NB4 (cell line): ENCODE measurements around the gene PIK3AP1.
"Not testable (repeated sequence)": the region's sequence is repeated elsewhere in the genome, so short reads cannot be mapped to it uniquely, and the experiment has no call there.

Experiments used
- DNase-seq: peaks from one replicate; pipeline ENCODE4 v3.0.0; 2010; ENCODE audit warnings: low read depth
- H3K4me3 ChIP-seq: one replicate; pipeline ENCODE4 v1.5.1; 2011; ENCODE audit warnings: mild to moderate bottlenecking, low read depth, low read length, moderate library complexity
- MYC ChIP-seq: IDR thresholded peaks from 2 replicates; pipeline ENCODE4 v1.6.1; 2011; ENCODE audit warnings: low read depth, low read length
- POLR2A ChIP-seq: IDR thresholded peaks from 2 replicates; pipeline ENCODE4 v1.6.1; 2011; ENCODE audit warnings: mild to moderate bottlenecking; ENCODE audit not compliant: insufficient read length; ENCODE audit errors: extremely low read depth
- TF ChIP-seq, protein P1 (sequence below): IDR thresholded peaks from 2 replicates; pipeline ENCODE4 v1.6.1; 2011; ENCODE audit warnings: low read depth, low read length
- TF ChIP-seq, protein P2 (sequence below): IDR thresholded peaks from one replicate; pipeline ENCODE4 v1.5.1; 2012; ENCODE audit warnings: low read depth, low read length

The PIK3AP1 gene

DNA sequence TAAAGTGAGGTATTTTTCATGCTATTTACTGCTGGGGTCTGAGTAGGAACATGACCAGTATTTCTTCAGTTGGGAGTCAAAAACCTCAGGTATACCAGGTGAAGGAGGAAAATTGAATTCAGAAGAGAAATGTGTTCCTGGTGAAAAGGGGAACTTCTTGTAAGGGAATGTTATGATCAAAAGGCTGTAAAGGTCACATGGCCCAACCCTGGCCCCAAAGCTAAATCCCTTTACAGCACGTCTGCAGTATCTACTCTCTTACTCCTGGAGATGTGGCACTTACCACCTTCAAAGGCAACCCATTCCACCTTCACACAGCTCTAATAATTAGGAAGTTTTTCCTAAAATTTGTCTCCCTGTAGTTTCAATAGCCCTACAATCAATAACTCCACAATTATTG, 15.2 kb downstream of the PIK3AP1 start:
- TF ChIP-seq POLR2A (no peak), MYC (no peak)
- TF ChIP-seq, protein P1, sequence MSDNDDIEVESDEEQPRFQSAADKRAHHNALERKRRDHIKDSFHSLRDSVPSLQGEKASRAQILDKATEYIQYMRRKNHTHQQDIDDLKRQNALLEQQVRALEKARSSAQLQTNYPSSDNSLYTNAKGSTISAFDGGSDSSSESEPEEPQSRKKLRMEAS = peak; percentile 75
- TF ChIP-seq, protein P2, sequence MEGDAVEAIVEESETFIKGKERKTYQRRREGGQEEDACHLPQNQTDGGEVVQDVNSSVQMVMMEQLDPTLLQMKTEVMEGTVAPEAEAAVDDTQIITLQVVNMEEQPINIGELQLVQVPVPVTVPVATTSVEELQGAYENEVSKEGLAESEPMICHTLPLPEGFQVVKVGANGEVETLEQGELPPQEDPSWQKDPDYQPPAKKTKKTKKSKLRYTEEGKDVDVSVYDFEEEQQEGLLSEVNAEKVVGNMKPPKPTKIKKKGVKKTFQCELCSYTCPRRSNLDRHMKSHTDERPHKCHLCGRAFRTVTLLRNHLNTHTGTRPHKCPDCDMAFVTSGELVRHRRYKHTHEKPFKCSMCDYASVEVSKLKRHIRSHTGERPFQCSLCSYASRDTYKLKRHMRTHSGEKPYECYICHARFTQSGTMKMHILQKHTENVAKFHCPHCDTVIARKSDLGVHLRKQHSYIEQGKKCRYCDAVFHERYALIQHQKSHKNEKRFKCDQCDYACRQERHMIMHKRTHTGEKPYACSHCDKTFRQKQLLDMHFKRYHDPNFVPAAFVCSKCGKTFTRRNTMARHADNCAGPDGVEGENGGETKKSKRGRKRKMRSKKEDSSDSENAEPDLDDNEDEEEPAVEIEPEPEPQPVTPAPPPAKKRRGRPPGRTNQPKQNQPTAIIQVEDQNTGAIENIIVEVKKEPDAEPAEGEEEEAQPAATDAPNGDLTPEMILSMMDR = no peak
- peak; percentile 52 for DNase-seq
- no peak overlapping the region for H3K4me3 ChIP-seq

DNA sequence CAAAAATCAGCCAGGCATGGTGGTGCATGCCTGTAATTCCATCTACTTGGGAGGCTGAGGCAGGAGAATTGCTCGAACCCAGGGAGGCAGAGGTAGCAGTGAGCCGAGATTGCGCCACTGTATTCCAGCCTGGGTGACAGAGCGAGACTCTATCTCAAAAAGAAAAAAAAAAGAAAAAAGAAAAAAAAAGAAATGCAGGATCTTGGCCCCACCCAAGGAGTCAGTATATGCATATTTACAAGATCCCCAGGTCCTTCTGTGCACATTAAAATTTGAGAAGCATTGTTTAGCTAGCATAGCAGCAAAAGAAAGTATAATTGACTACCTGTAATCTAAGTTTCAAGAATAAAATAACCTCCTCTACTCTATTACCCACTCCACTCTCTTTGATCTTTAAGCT, 15.8 kb downstream of the PIK3AP1 start:
- TF ChIP-seq, protein P1 = no peak
- TF ChIP-seq, protein P2 = no peak

DNA sequence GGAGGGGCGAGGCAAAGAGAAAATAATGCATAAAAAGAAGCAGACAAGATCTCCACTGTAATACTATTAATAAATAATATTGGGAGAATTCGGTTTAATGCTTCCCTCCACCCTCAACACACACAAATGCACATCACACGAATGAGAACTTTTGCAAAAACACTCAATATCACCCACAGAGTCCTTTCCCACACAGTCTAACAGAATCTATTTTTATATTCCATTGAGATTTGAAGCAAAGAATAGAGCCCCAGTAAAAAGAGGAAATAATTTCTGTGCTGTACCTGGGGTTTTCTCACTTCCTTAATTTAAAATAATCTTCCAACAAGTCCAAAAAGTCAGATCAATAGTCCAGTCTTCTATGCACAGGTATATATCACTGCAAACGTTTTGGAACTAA, 17.0 kb downstream of the PIK3AP1 start:
- DNase-seq = peak; percentile 43
- H3K4me3 ChIP-seq = peak overlapping the region; percentile 15
- TF ChIP-seq, protein P1 = no peak

More for the DNA sequence above, 15.8 kb downstream of the PIK3AP1 start:
- DNase-seq = no peak
- H3K4me3 ChIP-seq = no peak overlapping the region

DNA sequence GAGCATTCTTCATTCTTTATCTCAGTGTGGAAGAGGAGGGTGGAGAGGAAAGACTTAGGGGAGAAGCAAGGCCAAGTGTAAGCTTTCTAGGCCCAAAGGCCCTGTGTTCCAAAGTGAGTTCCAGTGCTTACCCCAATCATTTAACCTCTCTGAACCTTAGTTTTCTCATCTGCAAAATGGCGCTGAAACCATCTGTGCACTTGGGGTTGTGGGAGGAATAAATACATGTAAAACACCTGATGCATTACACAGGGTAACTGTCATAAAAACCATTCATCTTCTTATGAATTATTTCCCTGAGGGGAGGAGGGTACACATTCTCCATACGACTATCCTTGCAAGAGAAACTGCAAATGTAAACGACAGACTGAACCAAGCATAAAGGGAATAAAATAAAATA, 19.0 kb downstream of the PIK3AP1 start:
- peak overlapping the region; percentile 8 for H3K4me3 ChIP-seq
- TF ChIP-seq, protein P2 = no peak
- no peak for TF ChIP-seq MYC
- TF ChIP-seq, protein P1 = no peak
- TF ChIP-seq POLR2A = no peak
- no peak for DNase-seq

DNA sequence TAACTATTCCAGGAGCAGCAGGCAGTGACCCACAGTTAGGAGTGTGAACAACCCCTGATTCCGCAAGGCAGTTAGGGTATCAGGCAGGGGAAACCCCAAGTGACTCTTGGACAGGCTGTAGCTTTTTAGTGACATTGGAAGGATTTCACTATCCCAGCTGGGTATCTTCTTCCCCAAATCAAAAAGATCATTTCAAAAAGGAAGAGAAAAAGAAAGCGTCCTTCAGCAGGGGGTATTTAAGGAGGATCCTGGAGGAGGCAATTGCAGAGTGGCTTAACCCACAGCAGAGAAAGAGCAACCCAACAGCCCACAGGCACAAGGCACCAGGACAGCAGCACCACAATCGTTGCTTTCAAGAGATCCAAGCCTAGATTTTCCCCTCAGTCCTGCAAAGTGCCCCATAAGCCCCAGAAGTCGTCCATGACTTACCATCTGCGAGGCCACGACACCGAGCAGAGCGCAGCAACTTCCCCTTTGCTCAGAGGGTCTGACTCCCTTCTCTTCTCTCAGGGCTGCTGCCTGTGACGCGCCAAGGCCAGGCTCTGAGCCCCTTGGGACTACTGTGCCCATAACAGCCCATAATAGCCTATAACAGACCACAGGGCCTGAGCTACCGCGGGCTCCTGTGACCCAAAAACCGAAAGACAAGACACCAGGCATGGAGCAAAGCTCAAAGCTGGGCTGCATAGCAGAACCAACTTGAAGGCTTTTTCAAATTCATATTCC, 19.8 kb downstream of the PIK3AP1 start:
- peak; percentile 98 for DNase-seq
- H3K4me3 ChIP-seq = peak overlapping the region; percentile 60
- no peak for TF ChIP-seq POLR2A
- TF ChIP-seq MYC = peak; percentile 90
- TF ChIP-seq, protein P1 = peak; percentile 84

DNA sequence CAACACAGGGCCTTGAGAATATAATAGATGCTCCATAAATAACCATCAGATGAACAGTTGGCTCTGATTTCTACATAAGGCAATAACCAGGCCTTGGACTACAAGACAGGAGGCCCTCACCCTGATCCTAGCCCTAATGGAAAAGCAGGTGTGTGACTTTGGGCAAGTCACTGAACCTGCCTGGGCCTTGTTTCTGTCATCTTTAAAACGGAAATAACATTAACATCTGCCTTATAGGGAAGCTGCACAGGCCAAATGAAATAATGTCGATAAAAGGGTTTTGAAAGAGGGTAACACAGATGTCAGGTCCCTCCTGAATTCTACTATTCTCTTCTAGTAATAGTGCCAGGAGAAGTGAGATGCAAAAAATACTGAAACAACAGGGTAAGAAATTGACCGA, 20.7 kb downstream of the PIK3AP1 start:
- H3K4me3 ChIP-seq = peak overlapping the region; percentile 60
- TF ChIP-seq, protein P1 = no peak
- no peak for TF ChIP-seq MYC
- TF ChIP-seq, protein P2 = no peak
- no peak for TF ChIP-seq POLR2A
- DNase-seq = no peak

DNA sequence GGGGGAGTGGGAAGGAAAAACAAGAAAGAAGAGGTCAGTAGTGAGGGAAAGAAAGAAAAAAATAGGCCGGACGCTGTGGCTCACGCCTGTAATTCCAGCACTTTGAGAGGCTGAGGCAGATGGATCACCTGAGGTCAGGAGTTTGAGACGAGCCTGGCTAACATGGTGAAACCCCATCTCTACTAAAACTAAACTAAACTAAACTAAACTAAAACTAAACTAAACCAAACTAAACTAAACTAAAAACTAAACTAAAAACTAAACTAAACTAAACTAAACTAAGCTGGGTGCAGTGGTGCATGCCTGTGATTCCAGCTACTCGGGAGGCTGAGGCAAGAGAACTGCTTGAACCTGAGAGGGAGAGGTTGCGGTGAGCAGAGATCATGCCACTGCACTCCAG, 22.0 kb downstream of the PIK3AP1 start:
- not testable (repeated sequence) for H3K4me3 ChIP-seq

More for the DNA sequence above, 22.0 kb downstream of the PIK3AP1 start:
- DNase-seq = not testable (repeated sequence)
